Measurements from ENCODE around the gene NUDT15. TPM values are rescaled to one million over a fixed set of nuclear protein-coding genes. Genes with fewer than 3 reads are reported as not detected.

Gene NUDT15
- total RNA-seq, 2 donors from 2014 or later, result 42.0 to 59.8 TPM

GRCh38 chr13:48010698-48011097, 26.8 kb upstream of the NUDT15 start:
- TF ChIP-seq, protein P1, sequence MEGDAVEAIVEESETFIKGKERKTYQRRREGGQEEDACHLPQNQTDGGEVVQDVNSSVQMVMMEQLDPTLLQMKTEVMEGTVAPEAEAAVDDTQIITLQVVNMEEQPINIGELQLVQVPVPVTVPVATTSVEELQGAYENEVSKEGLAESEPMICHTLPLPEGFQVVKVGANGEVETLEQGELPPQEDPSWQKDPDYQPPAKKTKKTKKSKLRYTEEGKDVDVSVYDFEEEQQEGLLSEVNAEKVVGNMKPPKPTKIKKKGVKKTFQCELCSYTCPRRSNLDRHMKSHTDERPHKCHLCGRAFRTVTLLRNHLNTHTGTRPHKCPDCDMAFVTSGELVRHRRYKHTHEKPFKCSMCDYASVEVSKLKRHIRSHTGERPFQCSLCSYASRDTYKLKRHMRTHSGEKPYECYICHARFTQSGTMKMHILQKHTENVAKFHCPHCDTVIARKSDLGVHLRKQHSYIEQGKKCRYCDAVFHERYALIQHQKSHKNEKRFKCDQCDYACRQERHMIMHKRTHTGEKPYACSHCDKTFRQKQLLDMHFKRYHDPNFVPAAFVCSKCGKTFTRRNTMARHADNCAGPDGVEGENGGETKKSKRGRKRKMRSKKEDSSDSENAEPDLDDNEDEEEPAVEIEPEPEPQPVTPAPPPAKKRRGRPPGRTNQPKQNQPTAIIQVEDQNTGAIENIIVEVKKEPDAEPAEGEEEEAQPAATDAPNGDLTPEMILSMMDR (conservative IDR thresholded peaks at IDR 0.05), result no peak
- DNase-seq, result no peak
- Histone ChIP-seq H3K36me3 (ENCODE audit: control insufficient read depth, insufficient read depth, low read length) (peaks cover 7% of the 10 kb centered on the region), H3K27ac (ENCODE audit: low read depth, low read length) (no peak overlapping the region), H3K4me1 (ENCODE audit: control insufficient read depth, insufficient read depth, low read length) (no peaks in the 10 kb centered on the region), H3K9ac (ENCODE audit: extremely low read depth, low read length, poor library complexity, severe bottlenecking) (no peak overlapping the region), H3K27me3 (ENCODE audit: control insufficient read depth, insufficient read depth, low read length, poor library complexity, severe bottlenecking) (no peaks in the 10 kb centered on the region), H3K9me3 (ENCODE audit: control insufficient read depth, low read length) (peaks cover 28% of the 10 kb centered on the region), H3K4me3 (ENCODE audit: low read length) (no peak overlapping the region)
- Mint-ChIP-seq H3K4me1 (peaks cover 17% of the 10 kb centered on the region), H3K27ac (no peak overlapping the region), H3K9me3 (peaks cover 13% of the 10 kb centered on the region), H3K27me3 (ENCODE audit: insufficient read depth) (no peaks in the 10 kb centered on the region), H3K36me3 (ENCODE audit: low read depth) (peaks cover 26% of the 10 kb centered on the region), H3K4me3 (no peak overlapping the region)
- 91 to 100% methylated on average over 3 of the region's 4 CpGs for WGBS, 2 experiments (ENCODE audit: insufficient coverage in 1 of 2, insufficient read length in 1 of 2)

DNA sequence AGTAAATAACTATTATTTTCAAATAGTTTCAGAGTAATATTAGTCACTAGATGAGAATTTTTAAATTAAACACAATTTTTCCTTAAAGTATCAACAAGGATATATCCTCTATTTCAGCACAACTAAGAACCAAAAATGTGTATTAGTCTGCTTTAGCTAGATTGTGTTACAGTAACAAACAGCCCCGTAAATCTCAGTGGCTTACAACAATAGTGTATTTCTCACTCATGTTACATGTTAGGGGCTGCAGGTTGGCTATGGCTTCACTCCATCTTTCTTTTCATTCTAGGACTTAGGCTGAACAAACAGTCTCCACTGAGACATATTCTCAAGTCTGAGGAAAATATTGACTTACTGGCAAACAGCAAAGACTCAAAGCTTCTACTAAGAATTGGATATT, 24.9 kb upstream of the NUDT15 start:
- H3K9ac ChIP-seq (ENCODE audit: extremely low read depth, low read length, poor library complexity, severe bottlenecking), result no peak overlapping the region
- H3K9me3 ChIP-seq (ENCODE audit: control insufficient read depth, low read length), result peaks cover 23% of the 10 kb centered on the region
- WGBS, 2 experiments (ENCODE audit: insufficient coverage in 1 of 2, insufficient read length in 1 of 2), result 100% methylated on average over 1 of the region's 1 CpG
- H3K27ac ChIP-seq (ENCODE audit: low read depth, low read length), result no peak overlapping the region
- no peaks in the 10 kb centered on the region for H3K27me3 ChIP-seq (ENCODE audit: control insufficient read depth, insufficient read depth, low read length, poor library complexity, severe bottlenecking)
- Mint-ChIP-seq H3K4me1 (peaks cover 17% of the 10 kb centered on the region), H3K9me3 (peaks cover 13% of the 10 kb centered on the region), H3K36me3 (ENCODE audit: low read depth) (peaks cover 23% of the 10 kb centered on the region), H3K27ac (no peak overlapping the region), H3K27me3 (ENCODE audit: insufficient read depth) (no peaks in the 10 kb centered on the region), H3K4me3 (no peak overlapping the region)
- H3K36me3 ChIP-seq (ENCODE audit: control insufficient read depth, insufficient read depth, low read length), result peaks cover 7% of the 10 kb centered on the region
- peak overlapping the region; percentile 25 for H3K4me3 ChIP-seq (ENCODE audit: low read length)
- no peak for DNase-seq
- H3K4me1 ChIP-seq (ENCODE audit: control insufficient read depth, insufficient read depth, low read length), result no peaks in the 10 kb centered on the region
- TF ChIP-seq, protein P1 (conservative IDR thresholded peaks at IDR 0.05), result no peak

DNA sequence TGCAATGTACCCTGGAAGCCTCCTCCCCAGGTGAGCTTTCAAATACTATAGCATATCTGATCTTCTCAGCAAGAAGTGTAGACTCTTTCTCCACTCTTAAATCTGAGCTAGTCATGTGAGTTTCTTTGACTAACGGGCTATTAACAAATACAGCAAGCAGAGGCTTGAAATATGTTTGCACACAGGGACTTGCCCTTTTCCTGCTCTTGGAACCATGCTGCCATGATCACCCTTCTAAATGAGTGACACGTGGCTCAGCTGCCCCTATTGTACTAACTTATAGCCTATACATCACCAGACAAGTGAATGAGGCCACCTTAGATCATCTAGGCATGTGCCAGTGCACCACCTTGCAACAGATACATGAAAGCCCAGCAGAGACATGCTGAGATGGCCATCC, 23.2 kb upstream of the NUDT15 start:
- H3K36me3 Mint-ChIP-seq (ENCODE audit: low read depth), result peaks cover 18% of the 10 kb centered on the region
- Histone ChIP-seq H3K4me1 (ENCODE audit: control insufficient read depth, insufficient read depth, low read length) (no peaks in the 10 kb centered on the region), H3K4me3 (ENCODE audit: low read length) (no peak overlapping the region), H3K9me3 (ENCODE audit: control insufficient read depth, low read length) (peaks cover 23% of the 10 kb centered on the region), H3K27ac (ENCODE audit: low read depth, low read length) (no peak overlapping the region), H3K9ac (ENCODE audit: extremely low read depth, low read length, poor library complexity, severe bottlenecking) (no peak overlapping the region), H3K27me3 (ENCODE audit: control insufficient read depth, insufficient read depth, low read length, poor library complexity, severe bottlenecking) (no peaks in the 10 kb centered on the region), H3K36me3 (ENCODE audit: control insufficient read depth, insufficient read depth, low read length) (peaks cover 7% of the 10 kb centered on the region)
- no peak for DNase-seq
- TF ChIP-seq, protein P1 (conservative IDR thresholded peaks at IDR 0.05), result no peak
- H3K27ac Mint-ChIP-seq, result no peak overlapping the region
- H3K9me3 Mint-ChIP-seq, result peaks cover 7% of the 10 kb centered on the region
- H3K4me1 Mint-ChIP-seq, result peaks cover 10% of the 10 kb centered on the region
- H3K27me3 Mint-ChIP-seq (ENCODE audit: insufficient read depth), result no peaks in the 10 kb centered on the region
- H3K4me3 Mint-ChIP-seq, result no peak overlapping the region
- 86 to 91% methylated on average over 2 of the region's 2 CpGs for WGBS, 2 experiments (ENCODE audit: insufficient coverage in 1 of 2, insufficient read length in 1 of 2)
